Endothelial cell of umbilical vein (primary cell): ENCODE measurements around the gene NEDD9.

ENCODE experiments used
- CTCF ChIP-seq, 2 donors: IDR thresholded peaks; 1 replicate in 1 of 2; 2 replicates in 1 of 2; pipeline ENCODE4 v1.5.1; 2011; ENCODE audit warnings: low read length in 2 of 2, mild to moderate bottlenecking in 2 of 2, moderate library complexity in 2 of 2, control low read depth in 1 of 2, inconsistent platforms in 1 of 2, low read depth in 1 of 2; ENCODE audit not compliant: insufficient read depth in 1 of 2; ENCODE audit errors: extremely low read depth in 1 of 2
- EZH2 ChIP-seq: IDR thresholded peaks from 2 replicates; pipeline ENCODE4 v1.6.1; 2012; ENCODE audit warnings: borderline replicate concordance, low read depth, mild to moderate bottlenecking, moderate library complexity, low read length, inconsistent platforms; ENCODE audit not compliant: severe bottlenecking
- FOS ChIP-seq: IDR thresholded peaks from 2 replicates; pipeline ENCODE4 v1.6.1; 2011; ENCODE audit warnings: mild to moderate bottlenecking, low read length, moderate library complexity, borderline replicate concordance; ENCODE audit not compliant: insufficient read depth
- GATA2 ChIP-seq: IDR thresholded peaks from 2 replicates; pipeline ENCODE4 v1.7.0; 2011; ENCODE audit warnings: low read depth, mild to moderate bottlenecking, moderate library complexity, mixed read lengths, low read length; ENCODE audit not compliant: insufficient read length, insufficient read depth
- JUN ChIP-seq: IDR thresholded peaks from 2 replicates; pipeline ENCODE4 v1.6.1; 2011; ENCODE audit warnings: borderline replicate concordance, low read depth; ENCODE audit not compliant: insufficient read length, insufficient read depth
- MAX ChIP-seq: IDR thresholded peaks from 2 replicates; pipeline ENCODE4 v1.6.1; 2011; ENCODE audit not compliant: insufficient read depth, insufficient read length
- MYC ChIP-seq: IDR thresholded peaks from one replicate; pipeline ENCODE4 v1.6.1; 2011; ENCODE audit warnings: mild to moderate bottlenecking, low read depth, low read length
- POLR2A ChIP-seq: IDR thresholded peaks from 2 replicates; pipeline ENCODE4 v1.6.1; 2012; ENCODE audit warnings: low read depth, mild to moderate bottlenecking, control low read depth, low read length
- POLR2AphosphoS5 ChIP-seq: IDR thresholded peaks from 2 replicates; pipeline ENCODE4 v1.6.1; 2012; ENCODE audit warnings: low read depth, mild to moderate bottlenecking, control low read depth, low read length, moderate library complexity; ENCODE audit not compliant: insufficient read depth

DNA sequence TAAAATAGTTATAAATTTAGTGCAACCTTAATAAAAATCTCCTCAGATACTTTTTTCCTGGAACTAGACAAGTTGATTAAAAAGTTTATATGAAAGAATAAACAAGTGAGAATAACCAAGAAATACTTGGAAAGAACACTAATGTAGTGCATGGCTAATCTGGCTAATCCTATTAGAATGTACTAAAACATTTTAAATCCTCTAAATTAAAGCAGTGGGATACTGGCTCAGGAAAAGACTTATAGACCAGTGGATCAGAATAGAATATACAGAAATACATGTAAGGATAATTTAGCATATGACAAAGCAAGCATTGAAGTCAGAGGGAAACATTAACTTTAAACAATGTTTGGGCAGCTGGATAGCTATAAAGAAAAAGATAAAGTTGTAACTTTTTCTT is 79.9 kb downstream of the NEDD9 start:
- TF ChIP-seq FOS, result no peak
- no peak for TF ChIP-seq EZH2
- no peak for TF ChIP-seq CTCF (IDR thresholded peaks at IDR 0.05; ENCODE audit: extremely low read depth in 1 of 2, insufficient read depth in 1 of 2, low read depth in 1 of 2, low read length in 2 of 2)
- no peak for TF ChIP-seq MAX
- no peak for TF ChIP-seq POLR2A
- no peak for TF ChIP-seq JUN
- no peak for TF ChIP-seq POLR2AphosphoS5
- no peak for TF ChIP-seq MYC
- no peak for TF ChIP-seq GATA2
